Fibroblast of villous mesenchyme (primary cell): ENCODE measurements around the gene LGMN. TPM values are rescaled to one million over a fixed set of nuclear protein-coding genes. Genes with fewer than 3 reads are reported as not detected.
"Not testable (repeated sequence)": the region's sequence is repeated elsewhere in the genome, so short reads cannot be mapped to it uniquely, and the experiment has no call there.

Experiments used
- DNase-seq: peaks from one replicate; pipeline ENCODE4 v3.0.0-alpha.2; 2010; ENCODE audit warnings: low read depth
- H3K4me3 ChIP-seq: 2 replicates; pipeline ENCODE4 v1.5.1; 2011; ENCODE audit warnings: low read depth, mild to moderate bottlenecking, low read length
- CTCF ChIP-seq: IDR thresholded peaks from 2 replicates; pipeline ENCODE4 v1.5.1; 2012; ENCODE audit warnings: low read depth, mild to moderate bottlenecking, low read length; ENCODE audit not compliant: insufficient read depth
- total RNA-seq: library from RNA; depleted of rRNA; stranded (reverse); fragments of >200 nt; gene quantifications from 2 replicates; pipeline ENCODE4 v1.2.3, GENCODE V29; 2012

The LGMN gene
- total RNA-seq, 1 donor, result 41.5 TPM

DNA sequence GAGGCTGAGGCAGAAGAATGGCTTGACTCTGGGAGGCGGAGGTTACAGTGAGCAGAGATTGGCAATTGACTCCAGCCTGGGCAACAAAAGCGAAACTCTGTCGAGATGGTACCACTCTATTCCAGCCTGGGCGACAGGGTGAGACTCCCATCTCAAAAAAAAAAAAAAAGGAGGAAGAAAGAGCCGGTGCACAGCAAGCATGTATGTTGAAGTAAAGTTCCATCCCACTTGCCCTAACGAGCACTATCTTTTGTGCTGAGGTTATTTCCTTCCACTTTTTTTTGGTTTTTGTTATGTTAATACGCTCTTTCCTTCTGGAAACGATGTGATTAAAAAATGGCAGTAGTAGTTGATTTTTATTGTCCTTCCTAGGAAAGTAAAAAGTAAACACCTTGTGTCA lies 26.1 kb upstream of the LGMN start:
- DNase-seq, result no peak
- TF ChIP-seq CTCF, result no peak
- no peak overlapping the region for H3K4me3 ChIP-seq

DNA sequence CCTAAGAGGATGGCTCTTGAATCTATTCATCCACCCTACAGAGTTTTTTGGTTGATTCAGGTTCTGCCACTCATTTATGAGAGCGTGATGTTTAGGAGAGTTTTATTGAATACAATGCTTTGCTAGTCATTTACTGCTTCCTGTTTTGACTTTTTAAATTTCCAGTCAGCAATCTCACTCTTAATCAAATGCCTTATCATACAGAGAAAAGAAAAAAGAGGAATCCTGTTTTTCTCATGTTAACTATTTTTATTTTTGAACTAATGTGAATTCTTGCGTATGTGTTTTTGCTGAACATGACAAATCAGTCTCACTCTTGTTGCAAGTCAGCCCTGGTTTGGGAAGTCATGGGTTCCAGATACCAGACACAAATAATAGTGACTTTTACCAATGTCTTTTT lies 22.1 kb upstream of the LGMN start:
- H3K4me3 ChIP-seq, result no peak overlapping the region
- DNase-seq, result no peak
- no peak for TF ChIP-seq CTCF

- TF ChIP-seq CTCF, result no peak
- no peak overlapping the region for H3K4me3 ChIP-seq
- DNase-seq, result no peak
Measured at GRCh38 chr14:92768795-92769194, 20.4 kb upstream of the LGMN start.

- not testable (repeated sequence) for H3K4me3 ChIP-seq, DNase-seq
Measured at GRCh38 chr14:92768236-92768635, 19.8 kb upstream of the LGMN start.

DNA sequence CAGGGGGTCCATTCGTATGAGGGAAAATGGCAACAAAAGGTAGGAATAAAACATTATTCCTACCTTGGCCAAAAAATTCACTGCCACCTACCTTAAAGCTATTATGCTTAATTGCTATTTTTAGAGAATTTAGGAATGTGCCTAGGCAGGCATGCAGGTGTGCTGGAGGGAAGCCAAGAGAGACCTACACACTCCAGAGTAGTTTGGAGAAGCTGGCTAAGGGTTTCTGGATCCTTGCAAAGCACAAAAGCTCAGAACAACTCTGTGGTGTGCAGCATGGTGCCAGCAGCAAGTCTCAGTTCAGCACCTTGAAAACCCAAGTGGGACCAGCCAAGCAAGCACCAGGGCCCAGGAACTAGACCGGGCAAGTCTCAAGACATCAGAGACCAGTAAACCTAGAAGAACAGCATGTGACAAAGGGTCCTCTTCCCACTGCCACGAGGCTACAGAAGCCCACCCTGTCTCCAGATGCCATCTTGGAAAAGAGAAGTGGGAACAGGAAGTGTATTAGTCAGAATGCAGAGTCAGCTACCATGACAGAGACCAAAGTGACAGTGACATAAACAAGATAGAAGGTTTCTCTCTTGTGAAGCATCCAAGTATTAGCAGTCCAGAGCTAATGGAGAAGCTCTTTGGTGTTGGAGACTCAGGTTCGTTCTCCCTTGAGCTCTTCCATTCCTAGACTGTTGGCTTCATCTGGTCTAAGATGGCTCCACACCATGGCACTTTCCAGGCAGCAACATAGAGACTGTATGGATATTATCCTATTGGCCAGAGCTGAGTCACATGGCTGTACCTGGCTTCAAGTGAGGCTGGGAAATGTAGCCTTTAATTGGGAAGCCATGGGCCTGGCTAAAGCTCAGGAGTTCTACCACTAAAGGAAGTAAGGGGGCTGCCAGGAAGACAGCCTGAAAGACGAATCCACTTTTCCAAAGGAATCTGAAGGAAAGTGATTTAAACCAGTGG lies 15.5 kb upstream of the LGMN start:
- not testable (repeated sequence) for H3K4me3 ChIP-seq, DNase-seq

DNA sequence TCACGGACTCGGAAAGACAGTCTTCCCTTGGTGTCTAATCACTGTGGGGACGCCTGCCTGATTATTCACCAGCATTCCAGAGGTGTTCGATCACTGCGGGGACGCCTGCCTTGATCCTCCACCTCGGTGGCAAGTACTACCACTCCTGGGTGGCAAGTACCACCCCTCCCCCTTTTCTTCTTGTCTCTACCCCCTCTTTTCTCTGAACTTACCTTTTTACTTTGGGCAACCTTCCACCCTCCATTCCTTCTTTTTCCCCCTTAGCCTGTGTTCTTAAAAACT lies 12.0 kb upstream of the LGMN start:
- DNase-seq, result no peak
- no peak overlapping the region for H3K4me3 ChIP-seq
- TF ChIP-seq CTCF, result no peak

- no peak for TF ChIP-seq CTCF
Measured at GRCh38 chr14:92759679-92760523, 11.5 kb upstream of the LGMN start.

More at GRCh38 chr14:92759679-92760523, 11.5 kb upstream of the LGMN start:
- no peak for DNase-seq
- no peak overlapping the region for H3K4me3 ChIP-seq
